Activated CD4-positive, alpha-beta T cell treated with anti-CD3 and anti-CD28 coated beads, Interleukin-2, Interleukin-4, amounts not matched to agents 100 ng/mL and 50 ng/mL, durations not matched to agents 16 hours and 8 hours (primary cell): Measurements from ENCODE around the gene DIPK1B.

ENCODE experiments used
- DNase-seq: peaks from one replicate; pipeline ENCODE4 v3.0.0-alpha.2; 2020; ENCODE audit warnings: low spot score

Gene DIPK1B

DNA sequence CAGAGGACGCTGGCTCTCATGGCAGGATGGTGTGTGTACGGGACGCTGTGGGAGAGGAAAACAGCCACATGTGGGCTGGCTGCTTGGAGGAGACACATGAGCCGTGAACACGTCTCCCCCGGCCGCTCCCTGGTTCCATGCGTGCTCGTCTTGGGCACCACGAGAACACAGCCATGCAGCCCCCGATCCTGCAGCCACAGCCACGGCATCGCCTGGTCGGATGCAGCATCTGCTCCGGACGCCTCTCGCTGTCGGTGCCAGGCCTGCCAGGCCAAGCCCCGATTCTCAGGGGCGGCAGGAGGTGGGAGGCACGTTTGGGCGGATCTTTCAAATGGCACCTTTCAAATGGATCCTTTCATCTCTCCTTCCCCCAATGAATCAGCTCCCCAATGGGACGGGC is 27.1 kb downstream of the DIPK1B start:
- no peak for DNase-seq

DNA sequence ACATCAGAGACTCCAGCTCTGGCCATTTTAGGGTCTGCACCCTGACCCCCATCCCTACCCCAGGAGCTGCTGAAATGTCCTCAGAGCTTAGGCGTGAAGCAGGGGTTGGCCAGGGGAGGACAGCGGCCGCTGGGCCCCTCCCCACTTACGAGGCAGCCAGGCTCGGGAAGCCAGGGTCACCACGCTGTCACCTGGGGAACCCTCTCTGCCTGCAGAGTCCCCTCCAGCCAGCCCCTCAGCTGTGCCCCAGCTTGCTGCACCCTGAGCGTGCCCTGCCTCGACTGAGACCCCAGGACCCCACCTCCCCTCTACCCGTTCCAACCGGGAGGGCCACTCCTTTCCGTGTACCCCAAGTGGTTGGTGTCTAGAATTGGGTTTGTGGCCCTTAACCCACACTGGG is 27.7 kb downstream of the DIPK1B start:
- DNase-seq, result no peak

DNA sequence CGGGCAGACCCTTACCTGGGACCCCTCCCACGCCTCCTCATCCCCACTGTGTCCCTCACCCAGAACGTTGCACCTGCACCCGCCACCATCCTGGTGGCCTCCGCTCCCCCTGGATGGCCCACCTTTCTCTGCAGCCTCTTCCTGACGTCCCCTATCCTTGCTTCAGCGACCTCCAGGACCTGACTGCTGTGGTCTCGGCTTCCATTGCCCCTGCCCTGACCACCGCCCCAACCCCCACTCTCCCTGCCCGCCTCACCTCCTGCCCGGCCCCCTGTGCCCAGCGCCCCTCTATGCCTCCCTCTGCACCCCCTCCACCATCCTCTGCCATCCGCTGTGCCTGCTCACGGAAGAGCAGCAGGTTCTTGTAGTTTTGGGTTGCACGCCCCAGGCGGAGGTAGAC is 28.1 kb downstream of the DIPK1B start:
- DNase-seq, result no peak

DNA sequence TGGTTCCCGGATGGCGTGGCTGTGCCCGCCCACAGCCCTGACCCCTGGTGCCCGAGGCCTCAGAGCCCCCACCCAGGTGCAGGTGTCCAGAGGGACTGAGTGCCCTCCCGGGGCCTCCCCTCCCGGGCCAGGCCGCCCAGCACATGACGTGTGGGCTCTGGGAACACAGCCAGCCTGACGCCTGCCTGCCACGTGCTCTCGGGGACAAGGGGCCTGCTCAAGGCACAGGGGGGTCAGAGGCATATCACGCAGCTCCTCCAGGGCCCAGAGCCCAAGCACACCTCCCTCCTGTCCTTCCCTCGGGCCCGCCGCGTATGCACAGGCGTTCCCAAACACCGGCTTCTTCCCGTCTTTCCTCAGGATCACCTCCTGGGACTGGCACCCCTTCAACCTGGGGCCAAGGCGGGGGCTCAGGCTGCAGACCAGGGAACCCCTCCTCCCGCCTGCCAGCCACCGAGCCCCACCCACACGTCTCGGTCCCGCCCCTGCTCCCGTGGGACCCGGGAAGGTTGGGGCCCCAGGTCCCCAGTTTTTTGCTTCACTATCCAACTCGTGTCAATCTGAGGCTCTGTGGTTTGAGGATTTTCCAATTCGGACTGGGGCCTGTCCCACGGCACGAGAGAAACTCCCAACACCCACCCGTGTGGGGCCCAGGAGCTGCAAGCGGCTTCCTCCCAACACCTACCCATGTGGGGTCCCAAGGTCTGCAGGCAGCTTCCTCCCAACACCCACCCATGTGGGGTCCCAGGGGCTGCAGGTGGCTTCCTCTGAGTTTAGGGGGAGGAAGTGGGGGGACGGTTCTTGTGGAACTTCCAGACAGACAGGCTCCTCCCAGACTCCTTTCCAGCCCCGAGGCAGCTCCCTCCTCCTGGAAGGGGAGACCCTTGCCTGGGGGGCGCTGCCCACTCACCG is 28.9 kb downstream of the DIPK1B start:
- DNase-seq, result no peak

DNA sequence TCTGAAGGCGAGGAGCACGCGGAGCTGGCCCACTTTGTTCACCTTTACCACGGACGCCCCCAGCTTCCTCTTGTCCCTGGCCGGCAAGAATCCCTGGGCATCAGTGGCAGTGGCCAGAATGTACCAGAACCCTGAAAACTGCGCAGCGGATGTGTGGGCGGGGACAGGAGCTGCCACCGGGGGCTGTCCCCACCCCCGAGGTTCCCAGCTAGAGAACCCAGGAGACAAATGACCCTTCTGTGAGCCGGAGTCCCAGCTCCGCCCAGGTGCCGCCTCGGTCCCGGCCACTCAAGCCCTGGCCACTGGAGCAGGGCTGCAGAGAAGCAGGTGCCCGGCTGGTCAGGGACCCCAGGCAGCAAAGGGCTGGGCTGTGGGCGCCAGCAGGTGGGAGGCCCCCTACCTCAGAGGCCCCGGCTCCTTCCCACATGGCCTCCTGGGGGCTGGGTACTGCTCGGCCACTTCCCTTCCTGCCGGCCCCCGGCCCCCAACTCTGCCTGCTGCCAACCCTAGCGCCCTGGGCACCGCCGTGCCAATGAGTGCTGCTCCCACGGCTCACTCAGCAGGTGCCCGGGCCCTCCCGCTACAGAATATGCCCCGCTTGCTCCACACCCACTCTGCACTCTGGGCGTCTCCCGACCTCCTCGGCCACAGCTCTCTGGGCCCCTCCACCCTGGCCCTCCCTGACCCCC is 29.7 kb downstream of the DIPK1B start:
- peak; percentile 28 for DNase-seq

DNA sequence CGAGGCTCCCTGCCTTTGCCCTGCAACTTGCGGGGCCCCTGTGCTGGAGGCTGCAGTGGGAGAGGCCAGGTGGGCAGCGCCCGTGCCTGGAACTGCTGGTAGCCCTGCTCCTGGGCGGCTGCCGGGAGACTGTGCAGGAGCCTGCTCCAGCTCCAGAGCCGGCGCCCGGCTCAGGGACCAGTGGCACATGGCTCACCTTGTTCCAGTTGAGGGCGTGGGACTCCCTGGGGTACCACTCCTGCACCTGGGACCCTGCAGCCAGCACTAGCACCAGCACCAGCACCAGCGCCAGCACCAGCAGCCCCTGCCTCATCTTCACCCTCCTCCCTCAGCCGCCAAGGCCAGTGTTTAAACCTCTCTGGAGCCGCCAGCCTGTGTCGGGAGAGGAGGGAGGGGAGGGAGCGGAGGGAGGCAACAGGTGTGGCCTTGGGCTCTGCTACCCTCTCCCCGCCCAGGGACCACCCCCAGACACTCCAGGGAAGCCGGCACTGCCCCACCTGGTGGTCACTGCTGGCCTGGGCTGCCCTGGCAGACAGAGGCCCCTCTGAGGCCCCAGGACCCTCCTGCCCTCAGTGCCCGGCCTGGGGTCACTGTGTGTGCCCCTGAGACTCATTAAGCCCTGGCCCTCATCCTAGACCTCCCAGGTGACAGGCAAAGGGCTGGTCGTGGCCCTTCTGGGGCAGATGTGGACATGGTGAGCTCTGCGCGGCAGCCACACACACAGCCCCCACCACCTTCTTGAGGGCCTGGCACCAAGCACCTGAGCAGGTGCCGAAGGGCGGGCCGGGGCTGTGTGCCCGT is 30.4 kb downstream of the DIPK1B start, which contains the start of gene LCN10:
Gene LCN10 (minus strand): TSS at position 350 of the 801 bp plus-strand sequence. CDS start 37 bp downstream, at position 313.
- no peak for DNase-seq

DNA sequence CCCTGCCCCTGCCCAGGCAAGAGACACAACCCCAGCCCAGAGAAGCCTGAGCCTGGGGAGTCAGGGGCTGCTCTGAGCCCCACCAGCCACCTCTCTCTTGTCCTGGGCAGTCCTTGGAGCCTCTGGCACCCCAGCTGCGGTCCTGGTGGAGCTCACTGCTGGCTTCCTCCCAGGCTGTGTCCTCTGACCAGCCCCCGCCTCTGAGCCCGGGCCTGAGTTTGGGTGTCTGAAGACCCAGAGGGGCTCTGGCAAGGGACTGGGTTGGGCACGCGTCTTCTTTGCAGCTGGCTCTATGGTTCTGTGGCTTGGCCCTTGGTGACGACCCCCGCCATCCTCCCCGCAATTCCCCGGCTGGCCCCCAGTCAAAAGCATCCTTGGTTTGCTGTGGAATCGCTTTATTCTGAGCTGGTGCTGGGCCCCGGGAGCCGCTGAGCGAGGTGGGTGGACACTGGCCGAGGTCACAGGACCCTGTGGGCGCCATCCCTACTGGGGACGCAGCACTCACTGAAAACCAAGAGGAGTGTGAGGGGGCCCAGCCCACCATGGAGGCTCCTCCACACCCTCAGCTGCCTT is 31.4 kb downstream of the DIPK1B start:
- DNase-seq, result no peak

DNA sequence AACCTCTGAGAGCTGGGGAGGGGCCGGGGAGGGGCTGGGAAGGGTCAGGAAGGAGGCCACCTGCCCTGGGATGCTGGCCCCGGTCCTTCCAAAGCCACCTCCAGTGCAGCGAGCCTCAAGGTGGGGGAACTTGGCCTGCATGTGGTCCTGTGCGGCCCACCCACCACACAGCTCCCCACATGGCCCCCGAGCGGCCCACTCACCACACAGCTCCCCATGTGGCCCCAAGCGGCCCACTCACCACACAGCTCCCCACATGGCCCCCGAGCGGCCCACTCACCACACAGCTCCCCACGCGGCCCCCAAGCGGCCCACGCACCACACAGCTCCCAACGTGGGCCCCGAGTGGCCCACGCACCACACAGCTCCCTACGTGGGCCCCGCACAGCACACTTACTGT is 32.4 kb downstream of the DIPK1B start:
- no peak for DNase-seq

DNA sequence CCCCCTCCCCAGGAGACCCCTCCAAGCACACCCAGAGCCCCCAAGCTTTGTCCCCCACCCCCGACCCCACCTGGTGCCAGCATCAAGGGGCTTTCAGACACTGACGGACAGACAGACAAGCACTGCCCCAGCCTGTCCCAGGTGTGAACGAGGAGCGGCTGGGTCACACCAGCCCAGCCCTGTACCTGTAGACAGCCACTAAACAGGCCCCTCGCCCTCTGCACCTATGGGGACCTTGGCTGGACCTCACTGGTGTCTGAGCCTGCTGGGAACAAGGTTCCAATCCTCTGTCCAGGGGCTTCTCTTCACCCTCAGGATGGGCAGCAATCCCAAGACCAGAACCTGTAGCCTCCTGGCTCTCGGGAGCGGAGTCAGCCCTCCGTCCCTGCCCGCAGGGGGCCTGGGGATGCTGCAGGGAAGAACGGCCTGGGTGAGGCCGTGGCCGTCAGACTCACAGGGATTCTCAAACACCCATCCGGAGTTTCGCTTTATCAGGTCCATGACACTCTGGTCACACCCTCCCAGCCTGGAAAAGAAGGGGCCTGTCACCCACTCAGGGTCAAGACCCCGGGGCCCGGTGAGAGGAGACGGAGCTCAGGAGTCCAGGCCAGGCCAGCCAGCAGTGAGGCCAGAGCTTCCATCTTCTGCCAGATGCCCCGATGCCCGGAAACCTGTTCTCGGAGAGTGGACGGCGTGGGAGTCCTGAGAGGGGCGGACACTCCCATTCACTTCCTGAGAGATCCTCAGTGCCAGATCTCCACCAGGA is 33.2 kb downstream of the DIPK1B start:
- DNase-seq, result no peak

DNA sequence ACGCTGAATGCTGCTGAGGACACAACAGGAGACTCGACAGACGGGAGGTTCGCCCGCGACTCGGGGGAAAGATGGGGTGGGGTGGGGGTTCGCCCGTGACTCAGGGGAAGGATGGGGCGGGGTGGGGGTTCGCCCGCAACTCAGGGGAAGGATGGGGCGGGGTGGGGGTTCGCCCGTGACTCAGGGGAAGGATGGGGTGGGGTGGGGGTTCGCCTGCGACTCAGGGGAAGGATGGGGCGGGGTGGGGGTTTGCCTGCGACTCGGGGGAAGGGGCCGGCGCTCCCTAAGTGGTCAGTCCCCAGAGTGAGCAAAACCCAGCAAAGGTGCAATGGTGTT is 33.8 kb downstream of the DIPK1B start:
- no peak for DNase-seq

DNA sequence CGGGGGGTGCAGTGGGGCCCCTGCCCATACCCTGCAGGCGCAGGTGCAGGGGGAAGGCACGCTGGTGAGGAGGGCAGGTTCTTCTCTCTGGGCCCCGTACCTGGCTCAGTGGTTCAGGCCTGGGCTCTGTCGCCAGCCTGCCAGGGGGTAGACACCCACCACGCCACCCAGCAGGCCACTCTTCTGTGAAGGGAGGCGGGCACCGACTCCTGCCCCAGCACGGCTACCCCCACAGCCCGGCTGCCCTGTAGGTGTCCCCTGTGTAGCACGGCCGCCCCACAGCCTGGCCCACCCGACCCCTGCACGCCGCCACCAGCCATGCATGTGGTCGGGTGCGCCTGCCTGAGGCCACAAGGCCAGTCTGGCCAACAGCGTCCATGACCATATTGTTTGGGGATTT is 34.2 kb downstream of the DIPK1B start:
- DNase-seq, result no peak

DNA sequence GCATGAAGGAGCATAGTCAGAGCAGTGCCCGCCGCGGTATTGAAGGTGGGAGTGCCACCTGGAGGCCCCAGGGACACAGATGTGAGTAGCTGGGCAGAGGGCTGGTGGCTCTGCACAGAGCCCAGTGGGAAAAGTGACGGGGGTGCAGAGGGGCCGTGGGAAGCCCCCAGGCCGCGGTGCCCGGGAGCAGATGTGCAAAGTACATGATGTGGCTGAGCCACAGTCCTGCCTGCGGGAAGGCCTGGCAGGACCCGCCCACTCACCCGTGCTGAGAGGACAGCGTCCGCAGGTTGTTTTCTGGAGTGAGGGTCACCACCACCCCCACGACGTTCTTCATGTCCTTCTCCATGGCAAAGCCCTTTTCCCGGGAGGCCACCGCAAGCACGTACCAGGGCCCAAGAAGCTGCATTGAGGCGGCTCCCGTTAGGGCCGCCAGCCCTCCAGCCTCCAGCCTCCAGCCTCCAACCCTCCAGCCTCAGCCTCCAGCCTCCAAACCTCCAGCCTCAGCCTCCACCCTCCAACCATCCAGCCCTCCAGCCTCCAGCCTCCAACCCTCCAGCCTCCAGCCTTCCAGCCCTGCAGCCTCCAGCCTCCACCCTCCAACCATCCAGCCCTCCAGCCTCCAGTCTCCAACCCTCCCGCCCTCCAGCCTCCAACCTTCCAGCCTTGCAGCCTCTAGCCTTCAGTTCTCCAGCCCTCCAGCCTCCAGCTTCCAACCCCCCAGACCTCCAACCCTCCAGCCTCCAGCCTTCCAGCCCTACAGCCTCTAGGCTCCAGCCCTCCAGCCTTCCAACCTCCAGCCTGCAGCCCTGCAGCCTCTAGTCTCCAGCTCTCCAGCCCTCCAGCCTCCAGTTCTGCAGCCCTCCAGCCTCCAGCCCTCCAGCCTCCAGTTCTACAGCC is 35.0 kb downstream of the DIPK1B start:
- DNase-seq, result no peak

DNA sequence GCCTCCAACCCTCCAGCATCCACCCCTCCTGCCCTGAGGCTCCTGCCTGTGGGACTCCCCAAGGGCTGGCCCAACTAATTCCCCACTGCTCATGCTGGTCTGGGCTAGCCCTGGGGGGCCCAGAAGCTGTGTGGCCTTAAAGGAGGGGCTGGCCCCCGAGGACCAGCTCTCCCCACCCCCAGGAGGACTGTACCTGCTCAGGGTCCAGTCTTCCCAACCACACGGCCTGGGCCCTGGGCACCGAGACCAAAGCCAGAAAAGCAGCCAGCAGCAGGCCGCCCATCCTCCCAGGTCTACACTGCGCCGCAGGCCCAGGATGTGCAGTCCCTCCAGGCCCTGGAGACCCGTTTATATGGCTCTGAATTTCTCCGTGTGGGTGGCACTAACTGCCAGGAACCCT is 35.8 kb downstream of the DIPK1B start, which contains the start of gene LCN6:
Gene LCN6 (minus strand): TSS at position 325 of the 400 bp plus-strand sequence. CDS start 42 bp downstream, at position 283.
- DNase-seq, result no peak

DNA sequence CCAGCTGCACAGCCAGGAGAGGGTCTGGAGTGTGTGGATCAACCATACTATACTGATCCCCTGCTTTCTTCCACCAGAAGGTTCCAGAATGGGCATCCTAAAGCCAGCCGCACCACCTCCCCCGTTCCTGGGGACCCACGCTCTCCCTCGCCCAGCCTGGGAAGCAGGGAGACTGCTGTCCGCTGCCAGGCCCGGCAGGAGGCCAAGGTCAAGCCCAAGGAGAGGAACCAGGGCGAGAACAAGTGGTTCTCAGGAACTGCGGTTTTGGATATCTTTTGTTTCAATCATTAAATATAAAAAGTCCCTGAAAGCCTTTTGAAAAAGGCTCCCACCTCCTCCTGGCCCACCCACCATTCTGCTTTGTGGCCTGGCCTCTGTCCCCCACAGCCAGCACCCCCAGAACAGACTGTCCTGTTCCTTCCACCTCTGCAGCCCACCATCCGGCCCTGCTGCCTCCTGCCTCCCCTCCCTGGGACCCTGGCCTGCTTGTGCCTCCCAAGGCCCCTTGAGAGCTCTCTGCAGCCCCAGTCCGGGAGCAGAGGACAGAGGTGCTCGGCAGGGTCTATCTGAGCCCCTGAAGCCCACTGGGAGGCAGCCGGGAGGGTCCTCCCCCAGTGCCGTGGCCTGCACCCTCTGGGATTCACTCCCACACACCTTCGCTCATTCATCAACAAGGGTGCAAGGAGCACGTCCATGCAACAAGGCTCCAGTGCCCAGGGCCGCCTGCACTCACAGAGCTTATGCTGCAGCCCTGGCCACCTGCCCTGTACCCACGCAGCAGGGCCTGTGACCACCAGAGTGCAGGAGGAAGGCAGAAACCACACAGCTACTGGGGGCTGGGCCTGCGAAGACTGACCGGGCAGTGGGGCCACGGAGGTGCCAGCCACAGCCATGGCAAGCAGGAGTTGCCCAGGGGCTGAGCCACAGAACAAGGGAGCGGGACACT is 36.6 kb downstream of the DIPK1B start:
- no peak for DNase-seq

DNA sequence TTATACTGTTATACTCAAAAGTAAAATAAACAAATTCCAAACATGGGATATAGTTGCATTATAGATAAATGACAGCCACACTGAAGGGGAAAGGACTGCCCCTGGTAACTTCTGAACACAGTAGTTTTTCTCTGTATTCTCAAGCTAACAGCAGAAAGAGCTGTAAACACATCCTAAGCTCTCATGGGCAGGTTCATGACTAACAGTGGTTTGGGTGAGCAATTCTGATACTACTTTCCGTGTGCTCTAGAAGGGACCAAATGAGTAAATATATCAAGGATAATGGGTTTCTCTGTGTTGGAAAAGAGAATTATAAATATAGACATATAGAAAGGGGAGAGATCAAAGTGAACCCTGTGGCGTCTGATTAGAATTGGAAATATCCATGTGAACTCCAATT is 38.2 kb downstream of the DIPK1B start:
- peak; percentile 71 for DNase-seq

DNA sequence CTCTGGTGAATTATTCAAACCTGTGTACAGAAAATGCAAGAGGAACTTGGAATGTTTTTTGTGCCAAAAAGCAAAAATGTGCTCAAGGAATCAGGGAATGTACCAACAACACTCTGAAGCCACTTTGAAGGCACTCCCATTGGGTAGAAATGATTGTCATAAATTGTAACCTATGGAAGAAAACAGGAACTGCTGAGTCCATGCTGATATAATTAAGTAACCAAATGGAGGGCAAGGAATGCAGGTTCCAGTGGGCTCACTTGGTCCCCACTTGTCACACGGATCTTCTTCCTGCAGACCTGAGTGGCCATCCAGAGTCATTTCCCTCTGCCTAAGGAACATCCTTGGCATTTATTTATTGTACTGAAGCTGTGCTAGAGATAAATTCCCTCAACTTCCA is 38.9 kb downstream of the DIPK1B start:
- DNase-seq, result no peak

DNA sequence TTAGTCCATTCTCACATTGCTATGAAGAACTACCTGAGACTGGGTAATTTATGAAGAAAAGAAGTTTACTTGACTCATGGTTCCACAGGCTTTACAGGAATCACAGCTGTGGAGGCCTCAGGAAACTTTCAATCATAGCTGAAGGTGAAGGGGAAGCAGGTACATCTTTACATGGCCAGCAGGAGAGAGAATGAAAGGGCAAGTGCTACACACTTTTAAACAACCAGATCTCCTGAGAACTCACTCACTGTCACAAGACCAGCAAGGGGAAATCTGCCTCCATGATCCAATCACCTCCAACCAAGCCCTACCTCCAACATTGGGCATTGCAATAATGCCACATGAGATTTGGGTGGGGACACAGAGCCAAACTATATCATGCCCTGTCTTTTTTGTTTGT is 39.4 kb downstream of the DIPK1B start:
- no peak for DNase-seq

DNA sequence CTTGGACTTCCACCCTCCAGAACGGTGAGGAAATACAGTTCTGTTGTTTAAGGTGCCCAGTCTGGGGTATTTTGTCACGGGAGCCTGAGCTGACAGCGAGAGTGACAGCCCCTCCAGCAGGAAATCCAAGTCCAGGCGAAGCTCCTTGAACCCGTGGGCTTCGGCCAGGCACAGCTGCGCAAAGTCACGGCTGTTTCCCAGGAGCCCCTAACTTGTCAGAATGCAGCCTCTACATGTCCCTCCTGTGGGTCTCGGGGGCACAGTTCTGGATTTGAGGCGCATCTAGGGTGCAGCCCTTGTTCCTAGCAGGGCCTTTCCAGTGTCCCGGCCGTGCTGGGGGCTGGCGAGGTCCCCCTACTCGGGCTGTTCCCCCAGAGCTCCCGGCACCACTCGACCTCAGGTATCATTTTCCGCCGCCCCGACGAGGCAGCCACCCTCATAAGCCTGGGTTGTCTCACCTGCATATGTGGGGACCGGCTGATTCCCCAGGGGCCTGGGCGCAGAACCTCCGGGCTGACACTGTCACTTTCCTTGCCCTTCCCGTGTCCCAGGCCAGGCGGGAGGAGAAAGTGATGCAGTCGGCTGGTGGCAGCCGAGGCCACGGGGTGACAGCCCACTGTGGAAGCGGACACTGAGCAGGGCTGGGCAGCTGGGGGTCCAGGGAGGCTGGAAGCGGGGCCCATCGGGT is 41.1 kb downstream of the DIPK1B start:
- DNase-seq, result no peak
